Upper lobe of right lung (tissue), 1 donor: ENCODE data around the gene CHRNB1. TPM values are rescaled to one million over a fixed set of nuclear protein-coding genes. Genes with fewer than 3 reads are reported as not detected.

Experiments
- ATAC-seq: fragments of 200-7000 bp; cut with Tn5 transposase; one replicate; pipeline ENCODE4 v1.9.1; 2020; ENCODE audit warnings: mild to moderate bottlenecking, moderate library complexity
- DNase-seq: peaks from one replicate; pipeline ENCODE4 v3.0.0-alpha.2; 2020
- H3K27ac ChIP-seq: fragments of 200-600 bp; one replicate; pipeline ENCODE4 v1.8.0; 2022
- H3K27me3 ChIP-seq: fragments of 200-600 bp; one replicate; pipeline ENCODE4 v1.8.0; 2022; ENCODE audit warnings: mild to moderate bottlenecking
- H3K36me3 ChIP-seq: fragments of 200-600 bp; one replicate; pipeline ENCODE4 v1.8.0; 2022
- H3K4me1 ChIP-seq: fragments of 200-600 bp; one replicate; pipeline ENCODE4 v1.8.0; 2022
- H3K4me3 ChIP-seq: fragments of 200-600 bp; one replicate; pipeline ENCODE4 v1.8.0; 2022; ENCODE audit warnings: mild to moderate bottlenecking
- H3K9me3 ChIP-seq: fragments of 200-600 bp; one replicate; pipeline ENCODE4 v1.8.0; 2022
- CTCF ChIP-seq: fragments of 200-600 bp; IDR thresholded peaks from one replicate; pipeline ENCODE4 v1.8.0; 2022; ENCODE audit warnings: antibody characterized with exemption
- intact Hi-C: fragments of 100-400 bp; cut with DNase I; formaldehyde crosslinking; loops from one replicate; pipeline ENCODE4 v1.11.0; 2022
- total RNA-seq: library from RNA; stranded (reverse); fragmentation: NEBNext Ultra II Directional; extraction: Animal tissue kit (Norgen Biotek cat#: 25700); gene quantifications from one replicate; pipeline ENCODE4 v1.2.1, GENCODE V29; 2021
- donor health status: DM: no; HTN: yes; CAD: no; lungs with severe emphysema.

CHRNB1 gene
- total RNA-seq, 1 donor from 2014 or later = 10.1 TPM

GRCh38 chr17:7448461-7448860, 3.6 kb downstream of the CHRNB1 start:
- TF ChIP-seq CTCF = no peak
- intact Hi-C loops = no loop called here
- Histone ChIP-seq H3K27ac (no peak overlapping the region), H3K4me3 (no peak overlapping the region), H3K36me3 (no peaks in the 10 kb centered on the region), H3K9me3 (no peaks in the 10 kb centered on the region), H3K27me3 (peaks cover 25% of the 10 kb centered on the region), H3K4me1 (peaks cover 4% of the 10 kb centered on the region)
- ATAC-seq (no peak), DNase-seq (no peak)

GRCh38 chr17:7459961-7460545, 15.2 kb downstream of the CHRNB1 start:
- no peaks in the 10 kb centered on the region for H3K9me3 ChIP-seq
- H3K27ac ChIP-seq = no peak overlapping the region
- H3K36me3 ChIP-seq = peaks cover 29% of the 10 kb centered on the region
- no peak for ATAC-seq
- intact Hi-C loops = no loop called here
- no peaks in the 10 kb centered on the region for H3K27me3 ChIP-seq
- no peak for TF ChIP-seq CTCF
- no peak overlapping the region for H3K4me3 ChIP-seq
- DNase-seq = no peak
- peaks cover 3% of the 10 kb centered on the region for H3K4me1 ChIP-seq

- H3K27me3 ChIP-seq = no peaks in the 10 kb centered on the region
- DNase-seq = no peak
- peak; percentile 15 for ATAC-seq
- intact Hi-C loops = no loop called here
- no peaks in the 10 kb centered on the region for H3K9me3 ChIP-seq
- H3K4me3 ChIP-seq = no peak overlapping the region
- H3K36me3 ChIP-seq = peaks cover 39% of the 10 kb centered on the region
- TF ChIP-seq CTCF = no peak
- H3K4me1 ChIP-seq = peaks cover 3% of the 10 kb centered on the region
- H3K27ac ChIP-seq = no peak overlapping the region
These were observed 16.2 kb downstream of the CHRNB1 start for GRCh38 chr17:7460850-7461660.

- TF ChIP-seq CTCF = no peak
- Histone ChIP-seq H3K27ac (no peak overlapping the region), H3K27me3 (no peaks in the 10 kb centered on the region), H3K36me3 (peaks cover 41% of the 10 kb centered on the region), H3K9me3 (no peaks in the 10 kb centered on the region), H3K4me3 (no peak overlapping the region), H3K4me1 (peaks cover 4% of the 10 kb centered on the region)
- ATAC-seq = no peak
- intact Hi-C loops = no loop called here
- DNase-seq = no peak
These were observed 17.9 kb downstream of the CHRNB1 start for GRCh38 chr17:7462474-7463371.

GRCh38 chr17:7463372-7463846, 18.5 kb downstream of the CHRNB1 start:
- intact Hi-C loops = no loop called here
- peaks cover 41% of the 10 kb centered on the region for H3K36me3 ChIP-seq
- H3K27me3 ChIP-seq = no peaks in the 10 kb centered on the region
- H3K9me3 ChIP-seq = no peaks in the 10 kb centered on the region
- ATAC-seq (no peak), DNase-seq (no peak)
- peaks cover 4% of the 10 kb centered on the region for H3K4me1 ChIP-seq
- H3K4me3 ChIP-seq = no peak overlapping the region
- H3K27ac ChIP-seq = no peak overlapping the region
- TF ChIP-seq CTCF = no peak
